ENCODE data around the gene PIK3C2G. TPM values are rescaled to one million over a fixed set of nuclear protein-coding genes. Genes with fewer than 3 reads are reported as not detected.

Gene PIK3C2G
- total RNA-seq, 1 experiment from 2014 or later, result not detected

DNA sequence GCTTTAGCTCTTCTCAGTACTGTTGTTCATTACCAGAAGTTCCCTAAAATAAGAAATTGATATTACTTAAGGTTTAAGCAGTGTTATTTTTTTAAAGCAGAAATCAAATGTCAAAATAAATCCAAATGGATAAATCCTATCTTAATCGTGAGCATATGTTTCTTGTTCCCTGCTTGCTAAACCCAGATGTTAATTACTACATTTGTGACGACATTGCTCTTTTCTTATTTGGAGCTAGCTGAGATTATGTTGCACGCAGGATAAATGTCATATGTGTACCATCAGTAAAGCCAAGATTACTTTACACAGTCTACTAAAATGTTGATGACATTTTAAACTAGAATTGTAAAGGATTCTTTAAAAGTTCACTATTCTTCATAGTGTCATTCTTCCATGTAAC lies 319.0 kb downstream of the PIK3C2G start:
- in situ Hi-C loops (cut with HindIII; ENCODE audit: low sequenced_read_pairs), result no loop called here
- no peak for DNase-seq (ENCODE audit: low spot score)

DNA sequence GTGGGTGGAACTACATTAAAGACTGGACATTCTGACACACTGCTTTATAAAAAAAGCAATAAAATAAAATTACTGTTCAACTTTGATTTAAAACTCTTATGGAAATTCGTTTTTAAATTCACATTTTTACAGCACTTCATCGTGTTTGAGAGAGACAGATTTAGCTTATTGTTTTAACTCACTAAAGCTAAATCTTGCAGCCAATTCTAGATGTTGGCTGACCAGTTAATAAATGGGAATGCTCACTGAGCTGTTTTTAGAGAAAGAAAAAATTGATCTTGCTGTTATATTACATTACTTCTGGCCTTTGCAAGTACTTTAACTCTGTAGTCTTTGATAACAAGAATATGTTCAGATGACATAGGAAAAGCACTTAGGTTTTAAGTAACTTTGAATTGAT lies 319.4 kb downstream of the PIK3C2G start:
- in situ Hi-C loops (cut with HindIII; ENCODE audit: low sequenced_read_pairs), result no loop called here
- DNase-seq (ENCODE audit: low spot score), result no peak

GRCh38 chr12:18581232-18581962 lies 320.1 kb downstream of the PIK3C2G start:
- DNase-seq (ENCODE audit: low spot score), result no peak
- in situ Hi-C loops (cut with HindIII; ENCODE audit: low sequenced_read_pairs), result no loop called here

DNA sequence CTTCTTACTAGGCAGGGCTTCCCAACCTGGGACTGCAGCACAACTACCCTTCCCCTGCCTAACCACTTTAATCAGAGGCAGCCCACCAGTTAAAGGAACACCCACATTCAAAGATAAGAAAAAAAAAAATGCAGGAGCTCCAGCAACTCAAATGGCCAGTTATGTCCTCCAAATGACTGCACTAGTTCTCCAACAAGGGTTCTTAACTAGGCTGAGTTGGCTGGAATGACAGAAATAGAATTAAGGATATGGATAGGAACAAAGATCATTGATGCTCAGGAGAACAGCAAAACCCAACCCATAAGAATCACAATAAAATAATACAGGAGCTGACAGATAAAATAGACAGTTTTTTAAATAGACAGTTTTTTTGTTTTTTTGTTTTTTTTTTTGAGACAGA lies 322.3 kb downstream of the PIK3C2G start:
- in situ Hi-C loops (cut with HindIII; ENCODE audit: low sequenced_read_pairs), result no loop called here
- no peak for DNase-seq (ENCODE audit: low spot score)

- DNase-seq (ENCODE audit: low spot score), result no peak
- in situ Hi-C loops (cut with HindIII; ENCODE audit: low sequenced_read_pairs), result no loop called here
Observed at GRCh38 chr12:18586581-18586980, 325.3 kb downstream of the PIK3C2G start.

DNA sequence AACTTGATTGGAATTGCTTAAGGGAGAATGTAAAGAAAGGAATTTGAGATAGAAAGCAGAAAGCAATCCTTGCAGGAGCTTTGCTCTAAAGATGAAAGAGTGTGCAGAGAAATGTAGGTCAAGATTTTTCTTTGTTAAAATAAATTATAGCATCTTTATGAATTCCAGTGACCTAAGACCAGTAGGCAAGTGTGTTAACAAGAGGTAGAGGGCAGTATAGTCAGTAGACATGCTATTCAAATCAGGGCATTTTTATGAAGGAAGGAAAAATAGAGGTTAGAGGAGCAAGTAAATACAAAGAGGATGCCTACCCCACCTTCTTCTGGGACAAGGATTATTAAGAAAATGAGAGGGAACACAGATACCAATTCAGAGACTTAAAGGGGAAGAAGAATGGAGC lies 328.0 kb downstream of the PIK3C2G start:
- DNase-seq (ENCODE audit: low spot score), result no peak
- in situ Hi-C loops (cut with HindIII; ENCODE audit: low sequenced_read_pairs), result no loop called here

DNA sequence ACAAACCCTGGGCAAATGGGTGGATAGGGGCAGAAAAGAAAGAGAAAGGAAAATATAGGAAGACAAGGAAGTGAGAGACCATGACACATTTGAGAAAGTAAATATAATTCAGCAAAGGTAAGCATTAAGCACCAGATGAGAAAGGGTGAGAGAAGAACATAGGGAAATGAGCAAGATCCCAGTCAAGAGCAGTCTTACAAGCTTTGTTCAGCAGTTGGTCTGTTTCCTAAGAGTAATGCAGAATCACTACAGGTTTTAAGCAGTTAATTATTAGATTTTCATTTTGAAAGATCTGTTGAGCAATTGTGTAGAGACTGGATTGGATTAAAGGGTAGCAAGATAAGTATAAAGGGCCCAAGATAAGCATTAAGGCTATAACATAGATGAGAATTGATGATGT lies 330.2 kb downstream of the PIK3C2G start:
- in situ Hi-C loops (cut with HindIII; ENCODE audit: low sequenced_read_pairs), result no loop called here
- no peak for DNase-seq (ENCODE audit: low spot score)

GRCh38 chr12:18595412-18595811 lies 334.1 kb downstream of the PIK3C2G start:
- no peak for DNase-seq (ENCODE audit: low spot score)
- in situ Hi-C loops (cut with HindIII; ENCODE audit: low sequenced_read_pairs), result no loop called here

DNA sequence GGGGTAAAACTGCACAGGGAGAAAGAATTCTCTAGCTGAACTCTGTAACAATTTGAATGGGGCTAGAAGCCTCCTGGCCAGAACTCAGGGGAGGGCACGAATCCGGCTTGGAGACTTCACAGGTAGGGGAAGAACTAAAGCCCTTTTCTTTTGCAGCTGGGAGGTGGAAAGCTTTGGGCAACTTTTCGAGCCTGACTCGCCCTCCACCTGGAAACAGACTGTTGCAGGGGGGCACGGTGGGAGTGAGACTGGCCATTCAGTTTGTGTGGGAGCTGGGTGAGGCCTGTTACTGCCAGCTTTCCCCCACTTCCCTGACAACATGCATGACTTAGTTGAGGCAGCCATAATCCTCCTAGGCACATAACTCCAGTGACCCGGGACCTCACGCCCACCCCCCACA lies 340.6 kb downstream of the PIK3C2G start:
- in situ Hi-C loops (cut with HindIII; ENCODE audit: low sequenced_read_pairs), result no loop called here
- no peak for DNase-seq (ENCODE audit: low spot score)

- no peak for DNase-seq (ENCODE audit: low spot score)
- in situ Hi-C loops (cut with HindIII; ENCODE audit: low sequenced_read_pairs), result no loop called here
Observed at GRCh38 chr12:18612971-18613370, 351.7 kb downstream of the PIK3C2G start.

GRCh38 chr12:18620986-18621385 lies 359.7 kb downstream of the PIK3C2G start:
- in situ Hi-C loops (cut with HindIII; ENCODE audit: low sequenced_read_pairs), result no loop called here
- DNase-seq (ENCODE audit: low spot score), result no peak

GRCh38 chr12:18629445-18629844 lies 368.1 kb downstream of the PIK3C2G start:
- DNase-seq (ENCODE audit: low spot score), result no peak
- in situ Hi-C loops (cut with HindIII; ENCODE audit: low sequenced_read_pairs), result no loop called here

GRCh38 chr12:18629916-18630315 lies 368.6 kb downstream of the PIK3C2G start:
- DNase-seq (ENCODE audit: low spot score), result no peak
- in situ Hi-C loops (cut with HindIII; ENCODE audit: low sequenced_read_pairs), result no loop called here

DNA sequence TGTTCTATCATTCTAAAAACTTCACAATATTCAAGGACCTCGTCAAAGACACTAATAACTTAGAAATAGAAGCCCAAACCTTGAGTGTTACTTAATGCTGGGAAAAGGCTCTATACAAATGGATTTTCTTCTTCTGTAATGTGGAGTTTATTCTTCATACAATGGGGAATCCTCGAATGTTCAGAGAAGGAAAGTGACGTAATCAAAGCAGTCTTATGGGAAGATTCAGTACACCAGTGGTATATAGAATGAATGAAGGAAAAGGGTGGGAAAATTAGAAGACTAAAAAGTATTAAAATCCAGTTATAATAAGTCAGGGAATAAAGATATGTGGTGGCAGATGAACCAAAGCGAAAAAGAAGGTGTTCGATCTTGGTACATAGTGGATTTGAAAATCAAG lies 370.0 kb downstream of the PIK3C2G start:
- in situ Hi-C loops (cut with HindIII; ENCODE audit: low sequenced_read_pairs), result no loop called here
- no peak for DNase-seq (ENCODE audit: low spot score)

DNA sequence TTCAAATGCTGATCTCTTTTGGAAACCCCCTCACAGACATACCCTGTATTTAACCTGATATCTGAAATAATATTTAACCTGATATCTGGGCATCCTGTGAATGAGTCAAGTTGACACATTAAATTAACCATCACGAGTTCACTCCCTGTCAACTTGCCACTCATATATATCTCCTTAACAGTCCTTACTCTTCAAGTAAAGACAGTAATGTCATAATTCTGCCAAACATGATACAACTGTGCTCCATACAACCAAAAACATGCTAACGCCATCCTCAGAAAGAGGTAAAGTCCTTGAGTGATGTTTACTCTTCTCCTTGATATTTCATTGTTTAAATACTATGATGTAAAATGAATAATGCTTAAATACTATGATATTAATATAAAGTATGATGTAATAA lies 371.5 kb downstream of the PIK3C2G start:
- no peak for DNase-seq (ENCODE audit: low spot score)
- in situ Hi-C loops (cut with HindIII; ENCODE audit: low sequenced_read_pairs), result no loop called here

DNA sequence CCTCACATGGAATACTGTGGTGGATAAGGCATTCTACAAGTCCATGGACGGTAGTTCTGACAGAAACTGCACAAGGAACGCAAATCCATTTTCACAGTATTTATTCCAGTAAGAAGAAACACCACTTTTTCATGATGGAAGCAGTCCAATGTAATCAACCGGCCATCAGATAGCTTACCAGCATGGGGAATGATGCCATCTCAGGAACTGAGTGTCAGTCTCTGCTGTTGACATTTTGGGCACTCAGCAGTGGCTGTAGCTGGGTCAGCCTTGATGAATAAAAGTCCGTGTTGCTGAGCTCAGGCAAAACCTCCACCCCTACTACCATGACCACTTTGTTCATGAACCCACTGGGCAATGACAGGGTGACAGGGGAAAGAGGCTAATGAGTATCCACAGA lies 373.1 kb downstream of the PIK3C2G start:
- in situ Hi-C loops (cut with HindIII; ENCODE audit: low sequenced_read_pairs), result no loop called here
- no peak for DNase-seq (ENCODE audit: low spot score)

DNA sequence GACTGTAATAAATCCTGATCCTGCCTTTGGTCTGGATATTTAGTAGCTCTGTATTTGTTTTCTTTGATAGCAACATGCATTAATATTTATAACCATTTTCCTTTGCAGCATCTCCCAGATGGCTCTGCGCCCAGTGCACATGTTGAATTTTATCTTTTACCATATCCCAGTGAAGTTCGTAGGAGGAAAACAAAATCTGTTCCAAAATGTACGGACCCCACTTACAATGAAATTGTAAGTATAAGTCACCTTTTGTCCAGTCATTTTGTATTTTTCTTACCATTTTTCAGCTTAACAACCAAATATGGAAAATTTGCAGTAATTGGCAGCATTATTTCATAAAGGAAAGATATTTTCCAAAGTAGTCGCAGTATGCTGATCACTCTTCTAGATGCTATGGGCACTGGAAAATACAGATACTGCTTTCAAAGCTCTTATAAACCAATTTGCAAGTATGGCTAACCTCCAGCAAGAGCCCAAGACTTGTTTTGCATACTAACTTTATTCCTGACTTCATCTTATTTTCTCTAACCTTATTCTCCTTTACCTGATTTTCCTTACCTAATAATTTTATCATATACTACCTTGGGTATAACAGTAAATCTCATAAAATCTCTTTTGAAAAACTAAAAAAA lies 379.1 kb downstream of the PIK3C2G start:
- in situ Hi-C loops (cut with HindIII; ENCODE audit: low sequenced_read_pairs), result no loop called here
- no peak for DNase-seq (ENCODE audit: low spot score)

- in situ Hi-C loops (cut with HindIII; ENCODE audit: low sequenced_read_pairs), result no loop called here
- DNase-seq (ENCODE audit: low spot score), result no peak
Observed at GRCh38 chr12:18643681-18644080, 382.4 kb downstream of the PIK3C2G start.

GRCh38 chr12:18644564-18644963 lies 383.2 kb downstream of the PIK3C2G start:
- no peak for DNase-seq (ENCODE audit: low spot score)
- in situ Hi-C loops (cut with HindIII; ENCODE audit: low sequenced_read_pairs), result no loop called here

DNA sequence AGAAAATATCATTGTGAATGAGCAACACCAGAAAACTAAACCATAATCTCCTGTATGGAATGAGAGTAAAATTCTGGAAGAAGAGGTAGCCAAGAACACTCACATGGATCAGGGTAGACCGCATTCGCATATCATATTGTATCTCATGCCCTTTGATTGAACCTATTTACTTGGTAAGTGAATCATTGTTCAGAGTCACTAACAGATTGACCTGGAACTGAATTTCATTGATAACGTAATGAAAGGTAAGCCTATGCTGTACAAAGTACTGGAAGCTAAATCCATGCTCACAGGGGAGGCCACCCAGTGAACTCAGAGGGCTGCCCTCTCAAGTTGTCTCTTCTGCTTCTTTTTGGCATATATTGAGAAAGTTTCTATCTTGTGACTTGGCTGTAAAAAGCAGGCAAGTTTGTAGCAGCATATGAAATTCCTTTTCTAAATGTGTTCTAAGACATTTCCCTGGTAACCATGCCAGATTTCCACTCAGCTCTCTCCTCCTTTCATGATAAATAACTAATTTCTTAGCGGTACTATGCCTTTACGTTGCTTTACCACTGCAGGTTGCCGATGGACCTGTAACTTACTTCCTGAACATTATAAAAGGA lies 385.1 kb downstream of the PIK3C2G start:
- in situ Hi-C loops (cut with HindIII; ENCODE audit: low sequenced_read_pairs), result no loop called here
- DNase-seq (ENCODE audit: low spot score), result no peak

DNA sequence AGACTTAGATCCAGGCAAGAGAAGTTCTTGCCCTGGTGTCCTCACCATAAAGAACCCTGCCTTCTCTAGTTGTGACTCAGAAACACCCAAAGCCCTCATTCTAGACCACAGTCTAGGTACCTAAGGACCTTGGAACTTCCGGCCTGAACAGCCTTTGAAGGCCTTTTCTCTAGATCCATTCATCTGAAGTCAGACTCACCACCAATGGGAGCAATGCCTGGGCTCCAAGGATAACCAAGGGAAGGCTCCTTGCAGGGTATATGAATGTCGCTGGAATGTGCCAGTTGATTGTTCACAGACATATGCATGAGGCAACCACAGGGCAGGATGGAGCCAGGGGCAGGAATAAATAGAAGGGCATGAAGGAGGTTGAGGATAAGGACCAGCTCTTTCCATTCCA lies 390.2 kb downstream of the PIK3C2G start:
- DNase-seq (ENCODE audit: low spot score), result no peak
- in situ Hi-C loops (cut with HindIII; ENCODE audit: low sequenced_read_pairs), result no loop called here
